RWPE2 (cell line): ENCODE measurements around the gene CDC7.

Source experiments
- ATAC-seq: fragments of 200-7000 bp; cut with Tn5 transposase; 3 replicates; pipeline ENCODE4 v1.9.1; 2021; ENCODE audit warnings: low read depth
- DNase-seq: peaks from one replicate; pipeline ENCODE4 v3.0.0-alpha.2; 2020; ENCODE audit warnings: low spot score
- H3K27ac ChIP-seq: fragments of 450-650 bp; 2 replicates; pipeline ENCODE4 v1.5.1; 2017; ENCODE audit warnings: mild to moderate bottlenecking; ENCODE audit not compliant: poor library complexity, severe bottlenecking
- H3K27me3 ChIP-seq: fragments of 250-450 bp; sonication (Bioruptor Pico); 2 replicates; pipeline ENCODE4 v1.5.1; 2021; ENCODE audit warnings: mild to moderate bottlenecking, moderate library complexity; ENCODE audit not compliant: insufficient read depth, poor library complexity, severe bottlenecking
- H3K36me3 ChIP-seq: fragments of 250-450 bp; sonication (Bioruptor Pico); 2 replicates; pipeline ENCODE4 v1.5.1; 2020; ENCODE audit warnings: low read depth, mild to moderate bottlenecking, moderate library complexity
- H3K4me1 ChIP-seq: fragments of 250-450 bp; sonication (Bioruptor Pico); 2 replicates; pipeline ENCODE4 v1.5.1; 2021; ENCODE audit warnings: mild to moderate bottlenecking, moderate library complexity; ENCODE audit not compliant: insufficient read depth, poor library complexity, severe bottlenecking
- H3K4me3 ChIP-seq: fragments of 250-450 bp; sonication (Bioruptor Pico); 2 replicates; pipeline ENCODE4 v1.5.1; 2021; ENCODE audit warnings: mild to moderate bottlenecking, moderate library complexity; ENCODE audit not compliant: severe bottlenecking
- H3K9me3 ChIP-seq: fragments of 250-450 bp; sonication (Bioruptor Pico); 2 replicates; pipeline ENCODE4 v1.5.1; 2021; ENCODE audit warnings: mild to moderate bottlenecking, moderate library complexity; ENCODE audit not compliant: severe bottlenecking
- CTCF ChIP-seq: fragments of 450-650 bp; IDR thresholded peaks from one replicate; pipeline ENCODE4 v1.5.1; 2017; ENCODE audit warnings: mild to moderate bottlenecking, moderate library complexity; ENCODE audit not compliant: poor library complexity, severe bottlenecking

The CDC7 gene

GRCh38 chr1:91502672-91503184 lies 2.1 kb downstream of the CDC7 start:
- no peak for DNase-seq
- no peak for TF ChIP-seq CTCF

GRCh38 chr1:91503332-91503900 lies 2.8 kb downstream of the CDC7 start:
- ATAC-seq = no peak
- no peak for TF ChIP-seq CTCF

More at GRCh38 chr1:91502672-91503184, 2.1 kb downstream of the CDC7 start:
- ATAC-seq = no peak
- Histone ChIP-seq H3K4me3 (no peak overlapping the region), H3K27me3 (no peaks in the 10 kb centered on the region), H3K9me3 (no peaks in the 10 kb centered on the region), H3K36me3 (peaks cover 52% of the 10 kb centered on the region), H3K27ac (no peak overlapping the region), H3K4me1 (peaks cover 15% of the 10 kb centered on the region)

GRCh38 chr1:91503975-91504530 lies 3.4 kb downstream of the CDC7 start:
- no peak overlapping the region for H3K4me3 ChIP-seq
- no peak for TF ChIP-seq CTCF

More at GRCh38 chr1:91503332-91503900, 2.8 kb downstream of the CDC7 start:
- Histone ChIP-seq H3K4me3 (no peak overlapping the region), H3K9me3 (no peaks in the 10 kb centered on the region), H3K27me3 (no peaks in the 10 kb centered on the region), H3K36me3 (peaks cover 59% of the 10 kb centered on the region), H3K4me1 (peaks cover 15% of the 10 kb centered on the region), H3K27ac (no peak overlapping the region)
- no peak for DNase-seq

GRCh38 chr1:91505086-91505485 lies 4.4 kb downstream of the CDC7 start:
- Histone ChIP-seq H3K36me3 (peaks cover 74% of the 10 kb centered on the region), H3K9me3 (no peaks in the 10 kb centered on the region), H3K4me1 (peaks cover 15% of the 10 kb centered on the region), H3K27ac (no peak overlapping the region), H3K4me3 (no peak overlapping the region), H3K27me3 (no peaks in the 10 kb centered on the region)
- ATAC-seq (no peak), DNase-seq (no peak)
- no peak for TF ChIP-seq CTCF

More at GRCh38 chr1:91503975-91504530, 3.4 kb downstream of the CDC7 start:
- peaks cover 66% of the 10 kb centered on the region for H3K36me3 ChIP-seq
- DNase-seq = no peak
- no peak overlapping the region for H3K27ac ChIP-seq
- H3K4me1 ChIP-seq = peaks cover 15% of the 10 kb centered on the region
- no peaks in the 10 kb centered on the region for H3K9me3 ChIP-seq
- H3K27me3 ChIP-seq = no peaks in the 10 kb centered on the region
- ATAC-seq = no peak

- DNase-seq = no peak
- no peaks in the 10 kb centered on the region for H3K27me3 ChIP-seq
- no peak overlapping the region for H3K4me3 ChIP-seq
- H3K9me3 ChIP-seq = no peaks in the 10 kb centered on the region
- H3K4me1 ChIP-seq = peaks cover 12% of the 10 kb centered on the region
- no peak for ATAC-seq
- peaks cover 83% of the 10 kb centered on the region for H3K36me3 ChIP-seq
- TF ChIP-seq CTCF = no peak
- no peak overlapping the region for H3K27ac ChIP-seq
Observed at GRCh38 chr1:91506071-91506470, 5.4 kb downstream of the CDC7 start.
